NCI-H1930 (cell line): Measurements from ENCODE around the gene FUS.
"Not testable (repeated sequence)": the region's sequence is repeated elsewhere in the genome, so short reads cannot be mapped to it uniquely, and the experiment has no call there.

ENCODE experiments used
- DNase-seq, 2 experiments: peaks; one replicate each; lab custom pipeline; 2025; lab: John Stamatoyannopoulos, UW

Gene FUS

GRCh38 chr16:31143694-31144148 is 36.2 kb upstream of the FUS start:
- DNase-seq, result no peak

GRCh38 chr16:31144418-31144817 is 35.5 kb upstream of the FUS start:
- not testable (repeated sequence) for DNase-seq

- DNase-seq, result no peak
Measured at GRCh38 chr16:31145398-31145990, 34.4 kb upstream of the FUS start.

- DNase-seq, result no peak
Measured at GRCh38 chr16:31147574-31147973, 32.4 kb upstream of the FUS start.

GRCh38 chr16:31148281-31148728 is 31.6 kb upstream of the FUS start:
- no peak for DNase-seq

GRCh38 chr16:31148896-31149295 is 31.0 kb upstream of the FUS start:
- no peak for DNase-seq

- DNase-seq, result no peak
Measured at GRCh38 chr16:31149332-31149731, 30.6 kb upstream of the FUS start.

GRCh38 chr16:31149894-31150890 is 29.7 kb upstream of the FUS start, which contains the start of gene PRSS36:
Gene PRSS36, minus strand, starts transcription at chr16:31150066. Its CDS starts 31 bp downstream, at chr16:31150035.
- no peak for DNase-seq

- not testable (repeated sequence) for DNase-seq
Measured at GRCh38 chr16:31150976-31151375, 29.0 kb upstream of the FUS start.

GRCh38 chr16:31157136-31157535 is 22.8 kb upstream of the FUS start:
- DNase-seq, result no peak

- DNase-seq, result no peak
Measured at GRCh38 chr16:31167315-31167714, 12.6 kb upstream of the FUS start.

- no peak for DNase-seq
Measured at GRCh38 chr16:31168848-31169247, 11.1 kb upstream of the FUS start.

- not testable (repeated sequence) for DNase-seq
Measured at GRCh38 chr16:31170048-31170447, 9.9 kb upstream of the FUS start.

- no peak for DNase-seq
Measured at GRCh38 chr16:31177136-31177535, 2.8 kb upstream of the FUS start.

GRCh38 chr16:31179219-31179746 is 656 bp upstream of the FUS start:
- DNase-seq, result no peak

- DNase-seq, result no peak
Measured at GRCh38 chr16:31181102-31181830, 1.3 kb downstream of the FUS start.

GRCh38 chr16:31182391-31182790 is 2.5 kb downstream of the FUS start:
- no peak for DNase-seq

- DNase-seq, result no peak
Measured at GRCh38 chr16:31183432-31184428, 3.8 kb downstream of the FUS start.

- no peak for DNase-seq
Measured at GRCh38 chr16:31184888-31185287, 4.9 kb downstream of the FUS start.

- DNase-seq, result no peak
Measured at GRCh38 chr16:31185339-31185738, 5.4 kb downstream of the FUS start.

GRCh38 chr16:31186176-31186575 is 6.2 kb downstream of the FUS start:
- DNase-seq, result no peak
